HepG2 (cell line): ENCODE results near the gene PRKG1. TPM values are rescaled to one million over a fixed set of nuclear protein-coding genes. Genes with fewer than 3 reads are reported as not detected.

Experiments
- ATAC-seq: fragments of 200-7000 bp; cut with Tn5 transposase; 3 replicates; pipeline ENCODE4 v1.9.1; 2020; ENCODE audit warnings: mild to moderate bottlenecking, moderate library complexity
- BruUV-seq: library from RNA; stranded (reverse); fragments of 400-500 nt; replicated peaks from 2 replicates; lab custom pipeline; 2021; lab: Mats Ljungman, UMichigan
- CTCF ChIA-PET: fragments of 300-600 bp; formaldehyde crosslinking; extraction: SDS; loops from one replicate; lab custom pipeline; 2021; ENCODE audit warnings: low total read pairs, inconsistent platforms, low intra/inter-chr PET ratio; lab: Yijun Ruan, JAX
- POLR2A ChIA-PET: fragments of 350-600 bp; sonication (Branson Sonifier 250); formaldehyde crosslinking; loops from one replicate; lab custom pipeline; 2020; ENCODE audit warnings: antibody characterized with exemption, inconsistent platforms; lab: Yijun Ruan, JAX
- DNase-seq: peaks from one replicate; pipeline ENCODE4 v3.0.0-alpha.2; 2015; ENCODE audit warnings: low spot score
- FAIRE-seq: peaks from 3 replicates; lab custom pipeline; 2011; peaks lifted over from hg19 to GRCh38; lab: Jason Lieb, UNC
- H2AFZ ChIP-seq: one replicate; pipeline ENCODE4 v1.6.1; 2011; ENCODE audit warnings: low read length, inconsistent platforms
- H3K27ac ChIP-seq: fragments of 300-600 bp; 3 replicates; pipeline ENCODE4 v1.8.0; 2011; ENCODE audit warnings: mixed run types, mild to moderate bottlenecking, mixed read lengths, low read length, inconsistent platforms; ENCODE audit not compliant: insufficient read depth; ENCODE audit errors: extremely low read length
- H3K27me3 ChIP-seq, 2 experiments: fragments of 200-600 bp in 1 of 2; 2 replicates in 1 of 2; 3 replicates in 1 of 2; pipeline versions ENCODE4 v1.6.0 to v1.8.0; 2011; ENCODE audit warnings: low read length in 2 of 2, mild to moderate bottlenecking in 2 of 2, moderate library complexity in 2 of 2, inconsistent platforms in 1 of 2; ENCODE audit not compliant: insufficient read depth in 2 of 2, control insufficient read depth in 1 of 2
- H3K36me3 ChIP-seq, 2 experiments: fragments of 200-600 bp in 1 of 2; replicated peaks in 1 of 2; 2 replicates in 1 of 2; 3 replicates in 1 of 2; pipeline versions ENCODE4 v1.5.1 to v1.8.0; 2011; ENCODE audit warnings: low read length in 2 of 2, inconsistent platforms in 1 of 2; ENCODE audit not compliant: insufficient read depth in 2 of 2, control insufficient read depth in 1 of 2
- H3K4me1 ChIP-seq: 2 replicates; pipeline ENCODE4 v1.5.1; 2012; ENCODE audit warnings: low read length, inconsistent platforms; ENCODE audit not compliant: insufficient read depth
- H3K4me2 ChIP-seq: 2 replicates; pipeline ENCODE4 v1.6.0; 2011; ENCODE audit warnings: low read depth, low read length, inconsistent platforms
- H3K4me3 ChIP-seq, 3 experiments: fragments of 200-600 bp in 1 of 3; sonication (generic), shearing (Covaris generic) in 1 of 3; replicated peaks in 1 of 3; 2 replicates each; pipeline ENCODE4 v1.5.1; 2011 to 2016; ENCODE audit warnings: low read length in 3 of 3, inconsistent platforms in 2 of 3, low read depth in 2 of 3, mild to moderate bottlenecking in 2 of 3, control low read depth in 1 of 3, mixed read lengths in 1 of 3; ENCODE audit not compliant: insufficient read depth in 1 of 3
- H3K79me2 ChIP-seq: one replicate; pipeline ENCODE4 v1.6.1; 2011; ENCODE audit warnings: low read length, inconsistent platforms; ENCODE audit not compliant: insufficient read depth
- H3K9ac ChIP-seq: 2 replicates; pipeline ENCODE4 v1.6.0; 2011; ENCODE audit warnings: mild to moderate bottlenecking, low read depth, low read length, inconsistent platforms; ENCODE audit not compliant: insufficient read depth
- H3K9me3 ChIP-seq: 2 replicates; pipeline ENCODE4 v1.5.1; 2012; ENCODE audit warnings: mild to moderate bottlenecking, low read length
- H4K20me1 ChIP-seq: 2 replicates; pipeline ENCODE4 v1.6.0; 2011; ENCODE audit warnings: inconsistent platforms, mild to moderate bottlenecking, low read length, moderate library complexity; ENCODE audit not compliant: insufficient read depth
- BATF2 ChIP-seq: sonication (generic); formaldehyde crosslinking; IDR thresholded peaks from 2 replicates; pipeline ENCODE4 v1.8.0; 2022; ENCODE audit warnings: mild to moderate bottlenecking, missing genetic modification reagents, moderate library complexity
- CBX1 ChIP-seq: IDR thresholded peaks from one replicate; pipeline ENCODE4 v1.6.1; 2016; ENCODE audit warnings: antibody characterized with exemption, low read depth
- DMAP1 ChIP-seq: IDR thresholded peaks from 2 replicates; pipeline ENCODE4 v1.6.1; 2016
- HOXD1 ChIP-seq: sonication (generic); formaldehyde crosslinking; IDR thresholded peaks from 2 replicates; pipeline ENCODE4 v1.5.0; 2020; ENCODE audit warnings: missing genetic modification reagents
- ISX ChIP-seq: sonication (generic); formaldehyde crosslinking; conservative IDR thresholded peaks from 2 replicates; pipeline ENCODE4 v1.5.0; 2020; ENCODE audit warnings: missing genetic modification reagents
- LCORL ChIP-seq, 2 experiments: fragments of 450-650 bp in 1 of 2; sonication (generic) in 1 of 2; formaldehyde crosslinking in 1 of 2; IDR thresholded peaks; 2 replicates each; pipeline versions ENCODE4 v1.5.0 to v1.6.1; 2017 to 2020; ENCODE audit warnings: antibody characterized with exemption in 1 of 2, missing genetic modification reagents in 1 of 2
- MBD4 ChIP-seq: IDR thresholded peaks from 2 replicates; pipeline ENCODE4 v1.6.1; 2012; ENCODE audit warnings: low read length, inconsistent platforms, borderline replicate concordance
- PHF20 ChIP-seq: sonication (generic); formaldehyde crosslinking; IDR thresholded peaks from 2 replicates; pipeline ENCODE4 v1.5.0; 2020; ENCODE audit warnings: mild to moderate bottlenecking, missing genetic modification reagents
- POLR2AphosphoS5 ChIP-seq: IDR thresholded peaks from 2 replicates; pipeline ENCODE4 v1.6.1; 2012; ENCODE audit warnings: low read depth, low read length
- TFE3 ChIP-seq: IDR thresholded peaks from 2 replicates; pipeline ENCODE4 v1.6.1; 2016
- ZBTB39 ChIP-seq: sonication (generic); formaldehyde crosslinking; IDR thresholded peaks from 2 replicates; pipeline ENCODE4 v1.5.0; 2020; ENCODE audit warnings: missing genetic modification reagents
- ZBTB7B ChIP-seq: sonication (generic); formaldehyde crosslinking; IDR thresholded peaks from 2 replicates; pipeline ENCODE4 v1.4.0; 2020; ENCODE audit warnings: missing genetic modification reagents
- ZFP1 ChIP-seq: IDR thresholded peaks from 2 replicates; pipeline ENCODE4 v1.6.1; 2016
- ZFP41 ChIP-seq: sonication (generic); formaldehyde crosslinking; IDR thresholded peaks from 2 replicates; pipeline ENCODE4 v1.4.0; 2020; ENCODE audit warnings: mild to moderate bottlenecking, missing genetic modification reagents, borderline replicate concordance
- ZNF280B ChIP-seq: sonication (generic); formaldehyde crosslinking; IDR thresholded peaks from 2 replicates; pipeline ENCODE4 v1.5.0; 2020; ENCODE audit warnings: missing genetic modification reagents, mild to moderate bottlenecking, borderline replicate concordance
- ZNF496 ChIP-seq: sonication (generic); formaldehyde crosslinking; IDR thresholded peaks from 2 replicates; pipeline ENCODE4 v1.8.1; 2023; ENCODE audit warnings: mild to moderate bottlenecking, moderate library complexity, missing genetic modification reagents; ENCODE audit not compliant: insufficient replicate concordance
- ZNF782 ChIP-seq: sonication (generic); formaldehyde crosslinking; IDR thresholded peaks from 2 replicates; pipeline ENCODE4 v1.4.0; 2020; ENCODE audit warnings: missing genetic modification reagents, mild to moderate bottlenecking, borderline replicate concordance
- ZNF784 ChIP-seq: sonication (generic); formaldehyde crosslinking; IDR thresholded peaks from 2 replicates; pipeline ENCODE4 v1.5.1; 2020; ENCODE audit warnings: missing genetic modification reagents, mild to moderate bottlenecking, borderline replicate concordance
- ZNF816 ChIP-seq: sonication (generic); formaldehyde crosslinking; IDR thresholded peaks from 2 replicates; pipeline ENCODE4 v1.8.0; 2022; ENCODE audit warnings: missing genetic modification reagents, mild to moderate bottlenecking, borderline replicate concordance
- WGBS: methylation state at CpG from one replicate; pipeline ENCODE4 v1.1.6; 2017; ENCODE audit warnings: low lambda C conversion rate; 5-methylcytosine and 5-hydroxymethylcytosine counted together
- in situ Hi-C: cut with HindIII; loops from 2 replicates; pipeline ENCODE4 v1.10.0; 2017; ENCODE audit warnings: low pct_unique_long_range_greater_than_20kb; ENCODE audit not compliant: extremely low pct_ligation_motif_present
- intact Hi-C: fragments of 100-400 bp; cut with micrococcal nuclease; formaldehyde crosslinking; loops from one replicate; pipeline ENCODE4 v1.10.0; 2022; ENCODE audit not compliant: unreplicated experiment
- polyA plus RNA-seq, 8 experiments: library from polyadenylated mRNA; depleted of rRNA in 3 of 8; stranded (reverse) in 7 of 8; unstranded in 1 of 8; fragments of >200 nt; fragmentation: Illumina TruSeq in 4 of 8; extraction: Trizol in 4 of 8; gene quantifications; 2 replicates each; pipeline versions ENCODE4 v1.2.1 to v1.2.3, GENCODE V29; 2011 to 2016; ENCODE audit warnings: low read depth in 4 of 8, missing spikeins in 1 of 8, mixed read lengths in 1 of 8; ENCODE audit not compliant: insufficient read depth in 1 of 8
- total RNA-seq, 5 experiments: library from RNA; depleted of rRNA; stranded (reverse); fragments of >200 nt; fragmentation: Illumina TruSeq; extraction: Trizol; gene quantifications; 2 replicates each; pipeline ENCODE4 v1.2.3, GENCODE V29; 2016; ENCODE audit warnings: low read depth in 1 of 5

Gene PRKG1
- total and polyA plus RNA-seq, 2 of the 13 experiments (the other 11 are each of a cell fraction or from before 2014, with no cell fraction given), result 0.01 TPM; not detected in 1

GRCh38 chr10:51318399-51319172, 244.3 kb downstream of the PRKG1 start:
- Histone ChIP-seq H4K20me1 (no peaks in the 10 kb centered on the region), H3K27me3 (no peaks in the 10 kb centered on the region), H3K36me3 (no peaks in the 10 kb centered on the region), H3K9ac (no peak overlapping the region), H3K79me2 (no peaks in the 10 kb centered on the region), H3K4me2 (no peak overlapping the region), H3K27ac (no peak overlapping the region), H2AFZ (no peak overlapping the region), H3K4me3 (no peak overlapping the region), H3K9me3 (no peaks in the 10 kb centered on the region), H3K4me1 (no peaks in the 10 kb centered on the region)
- 0% methylated on average over 2 of the region's 2 CpGs for WGBS
- CTCF ChIA-PET, result no interaction called here
- ATAC-seq (no peak), DNase-seq (no peak), FAIRE-seq (no peak)
- POLR2A ChIA-PET, result no interaction called here
- in situ Hi-C loops (no loop called here), intact Hi-C loops (no loop called here)
- no TSS peak for BruUV-seq
- TF ChIP-seq ZNF782 (no peak), ZNF280B (CRISPR knock-in tag) (no peak), ZBTB7B (CRISPR knock-in tag) (no peak), MBD4 (no peak), PHF20 (CRISPR knock-in tag) (no peak), DMAP1 (CRISPR knock-in tag) (no peak), CBX1 (no peak), BATF2 (CRISPR knock-in tag) (no peak), POLR2AphosphoS5 (no peak), ZNF784 (CRISPR knock-in tag) (no peak), ZFP1 (CRISPR knock-in tag) (no peak), TFE3 (CRISPR knock-in tag) (no peak), ZBTB39 (CRISPR knock-in tag) (no peak), ZNF816 (no peak), ISX (CRISPR knock-in tag) (no peak), HOXD1 (CRISPR knock-in tag) (no peak), ZFP41 (CRISPR knock-in tag) (no peak), ZNF496 (CRISPR knock-in tag) (no peak), LCORL (IDR thresholded peaks at IDR 0.05) (no peak), LCORL (CRISPR knock-in tag; IDR thresholded peaks at IDR 0.05) (no peak)
